ENCODE measurements around the gene TUBGCP6. TPM values are rescaled to one million over a fixed set of nuclear protein-coding genes. Genes with fewer than 3 reads are reported as not detected.

Gene TUBGCP6, protein sequence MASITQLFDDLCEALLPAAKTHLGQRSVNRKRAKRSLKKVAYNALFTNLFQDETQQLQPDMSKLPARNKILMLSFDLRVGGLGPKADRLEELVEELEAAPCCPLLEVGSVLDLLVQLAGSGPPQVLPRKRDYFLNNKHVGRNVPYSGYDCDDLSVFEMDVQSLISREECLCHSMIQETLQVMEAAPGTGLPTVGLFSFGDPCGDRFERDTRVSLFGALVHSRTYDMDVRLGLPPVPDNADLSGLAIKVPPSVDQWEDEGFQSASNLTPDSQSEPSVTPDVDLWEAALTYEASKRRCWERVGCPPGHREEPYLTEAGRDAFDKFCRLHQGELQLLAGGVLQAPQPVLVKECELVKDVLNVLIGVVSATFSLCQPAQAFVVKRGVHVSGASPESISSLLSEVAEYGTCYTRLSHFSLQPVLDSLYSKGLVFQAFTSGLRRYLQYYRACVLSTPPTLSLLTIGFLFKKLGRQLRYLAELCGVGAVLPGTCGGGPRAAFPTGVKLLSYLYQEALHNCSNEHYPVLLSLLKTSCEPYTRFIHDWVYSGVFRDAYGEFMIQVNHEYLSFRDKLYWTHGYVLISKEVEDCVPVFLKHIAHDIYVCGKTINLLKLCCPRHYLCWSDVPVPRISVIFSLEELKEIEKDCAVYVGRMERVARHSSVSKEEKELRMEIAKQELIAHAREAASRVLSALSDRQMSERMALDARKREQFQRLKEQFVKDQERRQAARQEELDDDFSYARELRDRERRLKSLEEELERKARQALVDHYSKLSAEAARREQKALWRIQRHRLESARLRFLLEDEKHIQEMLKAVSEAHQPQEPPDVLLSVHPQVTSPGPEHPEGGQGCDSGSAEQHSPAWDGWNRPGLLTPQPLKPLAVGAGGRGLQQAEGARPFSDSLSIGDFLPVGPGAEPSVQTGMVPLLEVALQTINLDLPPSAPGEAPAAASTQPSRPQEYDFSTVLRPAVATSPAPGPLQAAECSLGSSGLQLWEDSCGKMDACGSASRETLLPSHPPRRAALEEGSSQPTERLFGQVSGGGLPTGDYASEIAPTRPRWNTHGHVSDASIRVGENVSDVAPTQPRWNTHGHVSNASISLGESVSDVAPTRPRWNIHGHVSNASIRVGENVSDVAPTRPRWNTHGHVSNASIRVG (N-terminal part only)
- total RNA-seq: 20.6 and 33.6 TPM in 2 replicates

DNA sequence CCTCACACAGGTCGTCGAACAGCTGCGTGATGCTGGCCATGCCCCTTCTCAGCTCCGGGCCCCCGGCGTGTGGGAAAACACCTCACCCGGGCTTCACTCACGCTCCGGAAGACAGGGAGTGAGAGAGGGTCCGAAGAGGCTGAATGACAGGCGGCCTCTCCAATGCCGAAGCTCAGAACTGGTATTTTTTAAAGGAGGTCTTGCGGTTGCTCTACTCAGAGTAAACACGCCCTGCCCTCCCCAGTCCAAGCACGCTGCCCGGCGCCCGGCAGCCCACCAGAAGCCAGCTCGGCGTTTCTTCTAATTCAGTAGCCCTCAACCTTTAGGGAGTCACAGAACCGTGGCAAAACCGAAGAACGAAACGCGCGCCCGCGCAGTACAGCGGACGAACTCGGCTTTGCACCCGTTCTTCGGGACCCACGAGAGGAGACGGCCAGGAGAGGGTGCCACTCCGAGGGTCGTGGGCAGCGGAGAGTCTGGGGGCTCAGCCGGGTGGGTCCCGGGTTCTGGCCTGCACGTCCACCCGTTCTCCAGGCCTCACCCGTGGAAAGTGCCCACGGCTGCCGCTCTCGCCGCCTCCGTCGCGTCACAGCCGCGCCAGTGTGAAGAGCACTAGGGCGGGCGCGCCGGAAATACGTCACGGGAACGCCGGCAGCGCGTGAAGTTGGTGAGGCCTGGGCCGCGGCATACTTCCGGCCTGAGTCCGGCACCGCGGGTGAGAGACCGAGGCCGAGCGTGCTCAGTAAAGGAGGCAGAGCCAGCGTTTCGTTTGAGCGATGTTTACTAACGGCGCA is at the start of gene TUBGCP6:
TUBGCP6 (minus strand) TSS at position 604 of the 794 bp plus-strand sequence; CDS start at position 40, 564 bp downstream.

DNA sequence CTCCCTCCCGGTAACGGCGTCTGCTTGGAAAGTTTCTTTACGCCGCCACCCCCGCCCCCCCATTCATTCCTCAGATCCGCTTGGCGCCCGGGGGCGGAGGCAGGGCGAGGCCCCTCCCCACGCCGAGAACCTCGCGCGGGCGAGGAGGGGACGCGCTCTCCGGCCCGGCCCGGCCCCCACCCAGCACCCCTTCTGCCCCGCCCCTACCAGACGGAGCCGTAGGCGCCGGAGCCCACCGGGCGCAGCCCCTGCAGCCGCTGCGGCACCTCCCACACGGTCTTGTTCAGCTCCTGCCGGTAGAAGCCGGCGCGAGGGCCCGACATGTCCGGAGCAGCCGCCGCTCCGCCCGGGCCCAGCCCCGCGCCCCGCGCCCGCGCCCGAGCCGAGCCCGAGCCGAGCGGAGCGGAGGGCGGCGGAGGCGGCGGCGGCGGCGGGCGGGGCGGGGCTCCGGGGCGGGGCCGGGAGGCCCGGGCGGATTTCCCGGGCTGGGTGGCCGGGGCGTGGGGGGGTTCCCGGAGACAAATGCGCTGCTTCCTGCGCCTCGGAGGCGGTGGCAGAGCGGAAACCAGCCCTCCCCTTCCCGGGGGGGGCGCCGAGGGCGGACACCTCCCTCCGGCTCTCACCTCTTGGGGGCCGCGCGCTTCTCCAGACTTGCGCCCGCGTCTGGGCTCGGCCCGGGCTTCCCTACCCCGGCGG is 25.3 kb upstream of the TUBGCP6 start, which contains the start of gene MAPK11:
MAPK11 (minus strand) TSS at position 411 of the 696 bp plus-strand sequence; CDS start at position 323, 88 bp downstream.

DNA sequence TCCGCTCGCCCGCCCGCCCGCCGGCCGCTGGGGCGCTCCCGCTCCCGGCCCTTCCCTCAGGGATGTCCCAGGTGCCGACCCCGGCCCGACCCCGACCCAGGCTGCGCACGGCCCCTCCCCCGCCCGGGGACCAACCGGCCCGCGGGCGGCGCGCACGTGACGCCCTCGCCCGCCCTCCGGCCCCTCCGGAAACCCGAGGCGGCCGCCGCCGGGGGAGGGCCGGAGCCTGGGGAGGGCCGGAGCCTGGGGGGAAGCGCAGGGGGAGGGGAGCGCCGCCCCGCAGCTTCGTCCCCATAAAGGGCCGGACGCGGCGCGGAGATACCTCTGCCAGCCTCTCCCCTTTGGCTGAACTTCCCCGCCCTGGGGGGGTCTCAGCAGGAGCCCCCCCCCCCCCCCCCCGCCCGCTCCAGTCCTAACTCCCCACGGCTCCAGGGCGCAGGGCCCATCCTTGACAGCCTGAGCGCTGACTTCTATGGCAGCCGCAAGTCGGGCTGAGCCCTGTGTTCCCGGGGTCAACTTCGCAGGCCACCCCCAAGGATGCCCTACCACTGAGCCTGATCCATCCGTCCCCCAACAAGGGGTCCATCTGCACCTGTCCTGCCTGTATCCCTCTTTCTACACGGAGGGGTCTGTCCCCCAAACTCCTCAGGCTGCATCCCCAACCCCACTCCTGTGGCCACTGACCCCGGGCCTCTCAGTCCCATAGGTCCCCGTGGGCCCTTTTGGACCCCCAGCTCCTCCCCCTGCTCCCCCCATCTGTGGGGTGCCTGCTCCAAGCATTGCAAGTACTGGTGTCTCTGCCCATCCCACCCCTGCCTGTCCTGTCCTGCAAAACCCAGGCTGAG is 17.0 kb upstream of the TUBGCP6 start, which contains the start of gene MAPK12:
MAPK12 (minus strand) TSS at position 69 of the 845 bp plus-strand sequence. CDS start 174 bp downstream, outside the sequence.

DNA sequence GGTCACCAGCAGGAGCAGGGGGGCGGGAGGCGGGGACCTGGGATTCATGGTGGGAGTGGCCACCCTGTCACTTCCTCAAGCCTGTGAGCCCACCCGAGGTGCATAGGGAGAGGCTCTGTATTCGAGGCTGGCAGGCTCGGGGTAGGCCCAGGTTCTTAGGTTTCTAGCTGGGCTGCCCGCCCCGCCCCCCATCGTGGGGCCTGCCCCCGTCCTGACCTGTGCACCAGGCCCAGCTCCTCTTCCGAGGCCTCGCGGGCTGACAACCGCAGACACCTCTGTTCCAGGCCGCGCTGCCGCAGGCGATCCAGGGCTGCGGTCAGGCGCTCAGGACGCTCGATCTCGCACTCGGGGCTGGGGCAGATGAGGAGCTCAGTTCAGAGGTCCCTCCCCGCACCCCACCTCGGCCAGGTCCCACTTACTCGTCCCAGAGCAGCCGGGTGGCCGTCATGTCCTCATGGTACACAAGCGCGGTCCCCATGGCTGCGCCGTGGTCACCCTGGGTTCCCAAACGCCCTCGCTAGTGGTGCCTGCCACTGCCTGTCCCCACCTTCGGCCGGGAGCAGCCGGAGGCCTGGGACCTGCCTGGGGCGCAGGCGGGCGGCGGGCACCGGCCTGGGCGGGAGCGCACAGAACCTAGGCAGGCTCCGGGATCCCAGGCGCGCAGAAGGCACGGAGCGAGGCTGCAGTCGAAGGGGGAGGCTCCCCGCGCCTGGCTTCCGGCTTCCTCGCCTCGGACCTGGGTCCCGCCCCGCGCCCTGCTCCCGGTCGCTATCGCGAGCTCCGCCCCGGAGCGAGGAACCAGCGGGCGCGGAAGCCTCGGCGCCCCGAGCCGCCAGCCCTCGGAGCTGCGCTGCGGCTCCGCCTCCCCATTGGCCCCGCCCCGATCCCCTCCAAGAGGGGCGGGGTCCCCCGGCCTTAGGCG is 6.0 kb upstream of the TUBGCP6 start, which contains the start of gene HDAC10:
HDAC10 (minus strand) TSS at position 711 of the 922 bp plus-strand sequence; CDS start at position 478, 233 bp downstream.

DNA sequence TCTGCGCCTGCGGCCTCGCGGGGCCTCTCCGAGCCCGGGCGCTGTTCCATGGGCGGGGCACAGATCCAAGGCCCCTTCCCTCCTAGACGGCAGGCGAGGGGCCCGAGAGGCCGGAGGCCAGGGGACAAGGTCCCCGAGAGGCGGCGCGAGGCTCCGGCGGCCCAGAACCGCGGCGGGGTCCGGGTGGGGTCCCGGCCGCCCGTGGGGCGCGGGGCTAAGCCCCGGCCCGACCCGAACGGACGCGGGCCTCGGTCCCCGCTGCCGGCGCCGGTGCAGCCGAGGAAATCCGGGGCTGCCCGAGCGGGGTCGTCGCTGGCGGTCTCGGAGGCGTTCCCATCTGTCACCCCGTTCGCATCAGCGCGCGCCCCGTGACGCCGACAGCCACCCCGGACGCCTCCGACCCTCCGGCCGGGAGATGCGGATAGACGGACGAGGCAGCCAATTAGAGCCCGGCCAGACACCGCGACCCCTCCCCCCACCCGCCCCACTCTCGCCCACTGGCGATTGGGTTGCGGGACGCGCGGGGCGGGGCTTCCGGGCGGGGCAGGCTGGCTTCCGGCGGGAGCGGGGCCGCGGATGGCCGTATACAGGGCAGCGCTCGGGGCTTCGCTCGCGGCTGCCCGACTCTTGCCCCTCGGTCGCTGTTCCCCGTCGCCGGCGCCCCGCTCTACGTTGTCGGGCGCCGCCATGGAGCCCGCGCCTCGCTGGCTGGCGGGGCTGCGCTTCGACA is 44.2 kb downstream of the TUBGCP6 start, which contains the start of gene SELENOO:
SELENOO (plus strand) TSS at position 551 of the 730 bp plus-strand sequence; CDS start at position 577, 26 bp downstream.

DNA sequence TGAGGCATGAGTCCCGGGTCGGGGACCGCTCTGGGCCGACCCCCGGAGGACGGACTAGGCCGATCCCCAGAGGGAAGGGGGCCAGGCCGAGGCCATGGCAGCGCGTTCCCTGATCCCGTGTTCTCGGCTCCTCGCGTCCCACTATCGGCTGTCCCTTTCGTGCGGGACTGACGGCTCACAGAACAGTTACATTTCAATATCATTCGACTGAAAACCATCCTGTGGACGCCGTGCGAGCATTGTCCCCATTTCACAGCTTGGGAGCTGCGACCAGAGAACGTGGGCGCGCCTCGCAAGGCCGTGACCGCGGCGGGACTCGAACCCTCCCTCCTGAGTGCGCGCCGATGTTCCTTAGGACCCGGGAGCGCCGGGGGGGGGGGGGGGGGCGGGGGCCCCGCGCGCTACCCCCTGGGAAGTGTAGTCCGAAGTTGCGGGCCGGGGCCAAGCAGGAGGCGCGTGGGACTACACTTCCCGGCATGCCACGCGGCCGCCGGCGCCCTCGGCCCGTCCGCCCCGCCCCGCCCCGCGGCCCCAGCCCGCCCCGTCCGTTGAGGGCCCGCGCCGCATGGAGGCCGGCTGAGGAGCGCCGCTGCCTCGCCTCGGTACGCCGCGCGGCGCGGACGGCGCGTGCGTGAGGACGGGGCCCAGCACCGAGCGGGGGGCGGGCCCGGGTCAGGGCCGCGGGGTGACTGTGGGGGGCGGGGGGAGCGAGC is 59.3 kb downstream of the TUBGCP6 start, which contains the start of gene TRABD:
TRABD (plus strand) TSS at position 539 of the 713 bp plus-strand sequence. CDS start 7,148 bp downstream, outside the sequence.

DNA sequence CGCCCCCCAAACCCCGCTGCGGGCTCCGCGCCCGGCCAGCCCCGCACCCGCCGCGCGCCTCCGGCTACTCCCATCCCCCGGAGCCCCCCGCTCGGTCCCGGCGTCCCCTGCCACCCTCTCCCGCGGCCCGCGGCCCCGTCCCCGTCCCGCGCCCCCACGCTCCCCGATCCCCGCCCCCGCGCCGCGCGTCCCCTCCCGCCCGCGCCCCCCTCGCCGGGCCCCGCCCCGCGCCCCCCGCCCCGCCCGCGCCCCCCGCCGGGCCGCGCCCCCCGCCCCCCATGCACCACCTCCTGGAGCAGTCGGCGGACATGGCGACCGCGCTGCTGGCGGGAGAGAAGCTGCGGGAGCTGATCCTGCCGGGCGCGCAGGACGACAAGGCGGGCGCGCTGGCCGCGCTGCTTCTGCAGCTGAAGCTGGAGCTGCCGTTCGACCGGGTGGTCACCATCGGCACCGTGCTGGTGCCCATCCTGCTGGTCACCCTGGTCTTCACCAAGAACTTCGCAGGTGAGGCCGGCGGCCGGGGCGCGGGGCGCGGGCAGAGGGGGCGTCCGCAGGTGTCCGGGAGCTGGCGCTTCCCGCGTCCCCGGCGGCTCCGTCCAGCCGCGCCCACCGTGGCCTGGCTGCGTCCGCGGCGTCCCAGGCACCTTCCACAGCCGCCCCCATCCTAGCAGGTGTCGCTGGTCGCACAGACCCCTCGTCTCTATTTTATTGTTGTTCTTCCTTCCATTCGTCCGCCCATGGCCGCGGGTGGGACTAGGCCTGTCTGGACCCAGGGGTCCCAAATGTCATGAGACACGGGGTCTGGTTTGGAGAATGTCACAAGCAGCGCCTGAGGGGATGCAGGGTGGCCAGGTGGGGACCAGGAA is 74.1 kb downstream of the TUBGCP6 start, which contains the start of gene PANX2:
PANX2 (plus strand) TSS at position 279 of the 866 bp plus-strand sequence; CDS start at position 279, 0 bp downstream.

Other genes with a start within 250 kb of the TUBGCP6 start
- under 0.01 TPM in 1 of 2 replicates, not detected in the other for gene IL17REL, start 232.3 kb downstream of the TUBGCP6 start, total RNA-seq
- gene TTLL8, start 186.7 kb downstream of the TUBGCP6 start, total RNA-seq: not detected in 2 replicates
- 0.09 TPM in 1 of 2 replicates, not detected in the other for gene MLC1, start 159.6 kb downstream of the TUBGCP6 start, total RNA-seq
- gene MOV10L1, start 155.0 kb downstream of the TUBGCP6 start, total RNA-seq: 17.9 and 20.4 TPM in 2 replicates
- gene PANX2, start 74.3 kb downstream of the TUBGCP6 start, total RNA-seq: 0.75 and 0.99 TPM in 2 replicates
- 27.8 and 32.8 TPM in 2 replicates for gene TRABD, start 59.1 kb downstream of the TUBGCP6 start, total RNA-seq
- gene SELENOO, start 44.0 kb downstream of the TUBGCP6 start, total RNA-seq: 26.4 and 29.7 TPM in 2 replicates
- 12.9 and 20.6 TPM in 2 replicates for gene HDAC10, start 6.2 kb upstream of the TUBGCP6 start, total RNA-seq
- 50.2 and 57.4 TPM in 2 replicates for gene MAPK12, start 16.7 kb upstream of the TUBGCP6 start, total RNA-seq
- gene MAPK11, start 25.4 kb upstream of the TUBGCP6 start, total RNA-seq: 17.5 and 22.9 TPM in 2 replicates
- 68.2 and 132 TPM in 2 replicates for gene PLXNB2, start 62.6 kb upstream of the TUBGCP6 start, total RNA-seq
- gene DENND6B, start 82.0 kb upstream of the TUBGCP6 start, total RNA-seq: 0.72 and 1.5 TPM in 2 replicates
- 63.4 and 63.5 TPM in 2 replicates for gene PPP6R2, start 98.3 kb upstream of the TUBGCP6 start, total RNA-seq
- gene SBF1, start 230.0 kb upstream of the TUBGCP6 start, total RNA-seq: 42.6 and 68.2 TPM in 2 replicates
- under 0.01 and 1.3 TPM in 2 replicates for gene ADM2, start 236.5 kb upstream of the TUBGCP6 start, total RNA-seq
- not detected in 2 replicates for gene MIOX, start 241.8 kb upstream of the TUBGCP6 start, total RNA-seq